Islet precursor cell (in vitro differentiated cells): Measurements from ENCODE around the gene RAD51B.

Experiments
- DNase-seq: peaks from one replicate; pipeline ENCODE4 v3.0.0-alpha.2; 2018

Gene RAD51B

DNA sequence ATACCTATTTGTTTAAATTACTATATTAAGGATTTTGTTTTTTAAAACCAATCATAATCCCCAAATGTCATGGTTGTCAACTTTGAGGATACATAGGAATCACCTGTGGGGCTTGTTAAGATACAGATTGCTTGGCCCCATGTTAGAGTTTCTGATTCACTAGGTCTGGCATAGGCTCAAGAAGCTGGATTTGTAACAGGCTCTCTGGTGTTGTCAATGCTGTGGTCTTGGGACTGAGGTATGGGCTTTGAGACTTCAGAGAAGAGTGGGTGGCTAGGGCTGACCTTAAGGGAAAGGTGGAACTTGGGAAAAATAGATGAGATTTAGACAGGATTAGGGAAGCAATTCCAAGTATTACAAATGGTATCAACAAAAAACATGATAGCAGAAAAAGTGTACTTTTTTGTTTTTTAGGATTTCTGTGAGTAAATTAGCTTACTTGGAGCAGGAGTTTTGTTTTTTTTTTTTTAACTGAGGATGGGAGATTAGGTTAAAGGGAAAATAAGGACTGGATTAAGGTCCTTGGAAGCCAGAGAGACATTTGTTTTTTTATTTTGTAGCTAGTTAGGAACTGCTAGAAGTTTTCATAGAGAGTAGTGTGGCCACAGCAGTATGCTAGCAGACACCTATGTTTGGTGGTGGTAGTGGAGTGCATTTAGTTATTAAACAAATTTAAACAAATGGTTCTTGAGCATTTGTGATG is 88.6 kb downstream of the RAD51B start:
- DNase-seq: no peak

DNA sequence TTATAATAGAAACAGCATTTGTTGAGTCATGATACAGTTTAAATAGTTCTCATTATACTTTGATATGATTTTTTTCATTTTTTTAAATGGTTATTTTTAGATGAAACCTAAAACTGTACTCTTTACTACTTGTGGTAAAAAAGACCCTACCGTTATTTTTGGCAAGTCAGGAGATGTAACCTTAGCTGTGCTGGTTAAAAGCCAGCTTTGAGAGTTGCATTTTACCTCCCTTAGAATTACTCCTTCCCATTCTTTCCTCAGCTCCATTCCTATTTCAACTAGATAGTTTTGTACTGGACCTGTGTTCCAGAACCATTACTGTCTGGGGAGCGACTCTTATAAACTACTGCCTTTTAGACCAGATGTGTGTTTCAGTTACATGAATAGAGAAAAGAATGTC is 92.0 kb downstream of the RAD51B start:
- no peak for DNase-seq

DNA sequence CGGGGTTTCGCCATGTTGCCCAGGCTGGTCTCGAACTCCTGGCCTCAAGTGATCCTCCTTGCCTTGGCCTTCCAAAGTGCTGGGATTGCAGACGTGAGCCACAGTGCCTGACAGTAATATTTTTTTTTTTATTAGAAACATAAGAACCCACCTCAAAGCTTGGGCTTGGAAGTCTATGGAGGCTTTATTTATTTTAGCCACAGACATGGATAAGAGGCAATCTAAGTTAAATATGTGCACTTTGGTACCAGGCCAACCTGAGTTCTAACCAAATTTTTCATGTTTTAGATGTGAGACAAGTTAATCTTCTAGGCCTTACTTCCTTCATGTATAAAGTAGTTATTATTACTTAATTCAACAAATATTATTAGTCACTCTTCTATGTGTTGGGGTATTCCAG is 96.9 kb downstream of the RAD51B start:
- no peak for DNase-seq

DNA sequence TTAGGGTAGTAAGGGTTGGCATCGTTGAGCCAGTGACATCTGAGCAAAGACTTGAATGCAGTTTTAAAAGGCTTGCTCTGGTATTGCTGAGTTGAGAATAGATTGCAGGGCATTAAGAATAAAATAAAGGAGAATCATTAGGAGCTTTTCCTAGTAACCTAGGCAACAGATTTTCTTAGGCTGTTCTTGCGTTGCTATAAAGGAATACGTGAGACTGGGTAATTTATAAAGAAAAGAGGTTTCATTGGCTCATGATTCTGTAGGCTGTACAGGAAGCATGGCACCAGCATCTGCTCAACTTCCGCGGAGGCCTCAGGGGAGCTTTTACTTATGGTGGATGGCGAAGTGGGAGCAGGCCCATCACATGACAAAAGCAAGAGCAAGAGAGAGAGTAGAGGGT is 97.4 kb downstream of the RAD51B start:
- DNase-seq: no peak

DNA sequence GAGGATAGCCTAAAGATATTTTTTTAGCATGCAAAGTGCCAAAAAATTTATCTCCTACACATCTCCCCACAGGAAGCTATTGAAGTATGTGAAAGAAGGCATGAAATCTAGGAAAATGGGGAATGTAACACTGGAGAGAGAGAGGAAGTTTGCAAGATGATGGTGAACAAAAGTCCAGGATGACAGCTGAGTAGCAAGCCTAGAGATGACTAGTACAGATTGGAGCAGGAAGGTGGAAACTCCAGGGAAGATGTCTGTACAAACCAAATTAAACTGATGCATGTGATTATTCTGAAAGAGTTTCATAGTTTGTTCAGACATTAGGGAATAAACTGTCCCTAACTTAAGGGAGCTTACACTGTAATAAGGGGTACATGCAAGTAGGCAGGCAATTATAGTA is 99.3 kb downstream of the RAD51B start:
- DNase-seq: no peak

DNA sequence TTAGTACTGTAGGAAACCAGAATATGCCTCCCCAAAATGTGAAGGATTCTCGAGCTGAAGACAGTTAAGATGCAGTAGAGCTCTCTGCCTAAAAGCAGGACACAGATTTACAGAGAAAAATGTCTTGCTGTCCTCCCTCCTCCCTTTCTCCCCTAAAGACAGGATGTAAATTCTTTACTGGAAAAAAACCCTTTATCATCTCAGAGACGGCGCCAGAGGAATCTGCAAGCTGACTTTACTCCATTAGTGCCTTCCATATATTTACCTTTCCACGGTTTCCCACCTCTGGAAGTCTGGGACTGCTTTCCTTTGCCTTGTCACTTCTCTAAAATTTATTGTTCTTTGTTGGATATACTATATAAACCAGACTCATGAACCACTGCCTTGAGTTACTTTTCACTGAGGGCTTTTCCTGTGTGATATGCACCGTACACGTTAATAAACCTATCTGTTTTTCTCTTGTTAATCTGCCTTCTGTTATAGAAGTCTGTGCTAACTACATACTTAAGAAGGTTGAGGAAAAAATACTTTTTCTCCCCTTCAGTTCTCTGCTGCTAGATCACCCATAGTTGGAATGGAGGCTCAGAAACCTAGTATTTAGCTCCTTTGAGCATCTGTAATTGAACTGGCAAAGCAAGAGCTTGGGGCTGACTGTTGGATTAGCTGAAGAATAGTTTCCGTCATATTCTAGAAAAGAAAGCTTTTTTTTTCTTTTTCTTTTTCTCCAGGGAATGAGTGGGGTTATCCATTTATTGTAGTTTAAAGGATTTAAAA is 99.9 kb downstream of the RAD51B start:
- peak; percentile 63 for DNase-seq

DNA sequence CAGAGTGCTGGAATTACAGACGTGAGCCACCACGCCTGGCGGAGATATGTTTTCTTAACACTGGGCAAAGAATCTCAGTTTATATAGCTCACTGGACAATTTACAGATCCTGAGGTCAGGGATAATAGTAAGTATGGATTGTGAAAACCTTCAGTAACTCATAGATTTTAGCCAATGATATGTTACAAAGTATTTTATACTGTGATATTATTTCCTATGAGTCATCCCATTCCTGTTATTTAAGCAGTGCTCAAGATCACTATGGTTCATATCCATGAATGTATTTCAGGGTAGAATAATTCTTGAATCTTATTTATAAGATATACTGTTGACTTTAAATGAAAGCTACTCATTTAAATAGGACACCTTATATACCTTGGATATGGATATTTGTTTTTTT is 107.2 kb downstream of the RAD51B start:
- DNase-seq: no peak

DNA sequence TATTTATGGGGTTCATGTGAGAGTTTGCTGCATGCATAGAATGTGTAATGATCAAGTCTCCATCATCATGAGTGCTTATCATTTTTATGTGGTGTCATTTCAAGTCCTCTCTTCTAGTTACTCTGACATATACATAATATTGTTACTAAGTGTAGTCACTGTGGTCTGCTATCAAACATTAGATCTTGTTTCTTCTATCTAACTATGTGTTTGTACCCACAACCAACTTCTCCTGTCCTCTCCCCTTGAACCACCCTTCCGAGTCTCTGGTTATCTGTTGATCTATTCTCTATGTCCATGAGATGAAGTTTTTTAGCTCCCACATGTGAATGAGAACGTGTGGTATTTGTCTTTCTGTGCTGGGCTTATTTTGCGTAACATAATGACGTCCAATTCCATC is 107.7 kb downstream of the RAD51B start:
- DNase-seq: no peak

DNA sequence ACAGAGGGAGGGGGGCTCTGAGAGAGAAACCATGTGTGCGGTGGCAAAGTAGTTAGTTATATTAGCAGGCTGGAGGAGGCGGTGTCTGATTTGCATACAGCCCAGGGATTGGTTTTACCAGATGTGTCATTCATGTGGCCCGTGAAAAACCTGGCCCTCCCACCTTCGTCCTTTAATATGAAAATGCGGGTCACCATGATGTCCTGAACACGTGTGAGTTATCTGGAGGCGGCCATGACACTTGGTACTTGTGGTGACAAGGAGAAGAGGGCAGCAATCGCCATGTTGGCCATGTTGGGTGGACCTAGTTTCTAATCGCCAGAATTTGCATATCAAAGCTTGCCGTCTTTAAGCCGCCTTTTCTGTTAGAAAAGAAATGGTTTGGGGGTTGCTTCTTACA is 108.8 kb downstream of the RAD51B start:
- no peak for DNase-seq

DNA sequence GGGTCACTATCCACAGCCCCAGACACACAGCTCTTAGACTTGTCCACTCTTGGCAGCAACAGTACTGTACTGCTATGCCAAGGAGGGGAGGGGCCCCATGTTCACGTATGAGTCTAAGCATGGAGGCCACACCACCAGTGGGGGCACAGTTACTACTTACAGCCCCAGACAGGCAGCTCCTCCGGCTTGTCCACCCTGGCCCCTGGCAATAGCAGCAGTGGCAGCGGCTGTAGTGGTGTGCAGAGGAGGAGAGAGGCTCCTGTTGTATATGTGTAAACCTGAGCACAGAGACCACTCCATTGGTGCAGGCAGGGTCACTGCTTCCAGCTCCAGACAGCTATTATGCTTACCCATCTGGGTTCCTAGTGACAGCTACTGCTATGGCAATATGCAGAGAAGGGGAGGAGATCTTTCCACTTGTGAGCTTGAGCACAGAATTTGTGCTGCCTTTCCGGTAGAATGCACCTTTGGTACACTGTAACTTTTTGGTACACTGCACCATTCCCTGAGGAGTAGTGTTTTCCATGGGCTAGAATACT is 113.2 kb downstream of the RAD51B start:
- peak; percentile 50 for DNase-seq

DNA sequence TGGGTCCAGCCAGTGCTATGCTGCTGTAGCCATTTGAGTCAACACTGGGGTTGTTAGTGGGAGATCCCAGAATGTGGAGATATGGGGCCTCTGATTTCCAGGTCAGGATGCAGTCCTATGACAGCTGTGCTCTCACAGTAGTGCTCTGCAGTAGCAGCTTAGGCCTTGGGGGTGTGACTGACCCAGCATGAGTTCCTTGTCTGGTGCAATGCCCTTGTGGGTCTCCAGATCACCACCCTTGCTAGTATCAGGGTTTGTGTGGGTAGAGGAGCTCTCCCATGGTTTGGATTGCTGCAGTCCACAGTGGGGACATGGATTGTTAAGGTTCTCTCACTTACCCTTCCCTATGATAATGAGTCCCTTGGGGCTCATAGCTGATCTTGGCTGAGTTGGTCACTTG is 113.7 kb downstream of the RAD51B start:
- DNase-seq: no peak

DNA sequence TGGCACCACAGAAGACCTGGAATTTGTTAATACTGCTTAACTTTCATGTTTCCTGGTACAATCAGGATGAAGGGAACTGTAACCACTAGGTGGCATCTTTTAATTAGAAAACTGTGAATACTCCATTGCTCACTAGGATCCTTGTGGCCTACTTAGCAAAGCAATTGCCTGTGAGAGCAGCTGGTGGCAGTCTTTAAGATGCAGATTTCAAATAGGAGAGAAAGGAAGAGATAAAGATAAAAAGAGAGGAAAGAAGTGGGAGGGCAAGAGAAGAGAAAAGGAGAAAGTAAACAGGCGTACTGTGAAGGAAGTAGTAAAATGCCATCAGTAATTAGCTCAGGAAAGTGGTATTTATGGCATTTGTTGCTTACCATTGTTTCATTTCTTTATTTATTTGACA is 114.5 kb downstream of the RAD51B start:
- peak; percentile 56 for DNase-seq

DNA sequence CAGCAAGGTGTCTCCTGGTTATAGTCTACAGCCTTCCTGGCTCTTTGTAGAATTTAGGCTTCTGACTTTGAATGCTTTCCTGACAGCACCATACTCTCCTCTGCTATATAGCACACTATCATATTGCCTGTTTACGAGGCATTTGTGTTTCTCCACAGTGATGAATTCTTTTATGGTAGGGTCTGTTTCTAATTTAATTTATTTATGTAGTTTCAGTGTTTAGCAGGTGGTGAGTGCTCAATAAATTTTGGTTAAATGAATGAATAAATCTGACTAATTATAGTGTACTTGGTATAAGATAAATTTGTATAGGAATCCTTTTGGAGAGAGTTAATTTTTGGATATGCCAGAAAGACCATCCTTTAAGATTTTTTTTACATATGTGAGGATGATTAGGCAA is 115.3 kb downstream of the RAD51B start:
- no peak for DNase-seq

DNA sequence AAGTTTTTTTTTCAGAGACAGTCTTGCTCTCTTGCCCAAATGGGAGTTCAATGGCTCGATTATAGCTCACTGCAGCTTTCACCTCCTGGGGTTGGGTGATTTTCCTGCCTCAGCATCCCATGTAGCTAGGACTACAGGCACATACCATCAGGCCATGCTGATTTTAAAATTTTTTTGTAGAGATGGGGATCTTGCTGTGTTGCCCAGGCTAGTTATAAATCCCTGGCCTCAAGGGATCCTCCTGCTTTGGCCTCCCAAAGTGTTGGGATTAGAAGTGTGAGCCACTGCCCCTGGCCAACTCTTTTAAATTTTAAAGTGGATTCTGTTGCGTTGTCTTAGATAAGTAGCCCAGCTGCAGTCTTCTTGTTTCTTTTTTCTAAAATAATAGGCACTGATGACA is 115.8 kb downstream of the RAD51B start:
- no peak for DNase-seq

DNA sequence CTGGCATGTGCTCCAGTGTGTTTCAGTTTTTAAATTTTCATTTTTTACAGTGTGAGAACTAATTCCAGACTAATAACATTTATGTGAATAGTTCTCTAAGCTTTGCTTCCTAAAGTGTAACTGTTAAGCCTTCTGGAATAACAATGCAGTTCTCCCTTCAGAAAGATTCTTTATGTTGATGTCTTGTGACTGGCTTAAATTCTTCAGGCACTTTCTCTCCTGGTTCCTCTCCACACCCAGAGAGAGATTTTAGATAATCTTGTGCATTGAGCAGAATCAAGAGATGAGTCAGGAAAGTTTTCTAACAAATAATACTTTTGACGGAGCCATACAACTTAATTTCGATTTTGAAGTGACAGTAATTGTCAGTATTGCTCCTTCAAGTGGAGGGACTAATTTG is 118.5 kb downstream of the RAD51B start:
- DNase-seq: no peak

DNA sequence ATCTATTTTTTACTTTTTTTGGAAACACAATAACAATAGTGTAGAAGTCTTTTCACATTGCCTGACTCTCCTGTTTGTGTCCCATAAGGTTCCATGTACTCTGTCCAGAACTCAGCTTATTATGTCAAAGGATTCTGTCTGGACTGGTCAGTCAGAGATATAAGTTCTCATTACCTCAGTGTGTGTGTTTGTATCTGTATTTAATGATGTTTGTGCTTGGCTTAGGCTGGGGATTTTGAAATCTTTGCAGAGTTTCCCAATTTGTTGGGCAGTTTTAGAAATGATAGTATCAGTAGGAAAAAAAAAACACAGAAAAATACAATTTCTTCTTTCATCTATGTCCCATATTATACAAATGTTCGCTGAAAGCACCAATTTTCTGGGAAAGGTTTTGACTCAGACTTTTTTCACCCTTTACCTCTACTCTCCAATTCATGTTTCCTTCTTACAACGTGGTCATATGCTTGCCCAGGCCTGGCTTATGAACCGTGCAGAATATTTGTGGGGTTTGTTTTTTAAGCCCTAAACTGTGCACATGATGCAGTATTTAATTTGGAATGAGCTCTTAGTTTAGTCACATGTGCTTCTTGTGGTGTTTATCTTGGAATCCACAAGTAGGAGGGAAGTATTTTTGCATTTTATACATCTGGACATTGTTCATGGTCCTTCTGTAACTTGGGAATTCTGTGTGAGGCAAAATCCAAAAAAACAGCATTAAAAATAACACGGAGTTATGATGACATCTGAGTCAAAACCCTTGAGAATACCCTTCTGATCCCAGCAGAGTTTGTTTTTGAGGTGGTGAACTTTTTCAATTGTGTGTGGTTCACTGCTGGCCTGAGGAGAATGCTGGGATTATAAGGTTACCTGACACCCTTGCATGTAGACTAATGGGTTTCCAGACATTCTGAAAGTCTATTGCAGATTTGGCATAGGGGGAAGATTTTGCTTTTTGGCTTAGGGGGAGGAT is 121.2 kb downstream of the RAD51B start:
- no peak for DNase-seq

DNA sequence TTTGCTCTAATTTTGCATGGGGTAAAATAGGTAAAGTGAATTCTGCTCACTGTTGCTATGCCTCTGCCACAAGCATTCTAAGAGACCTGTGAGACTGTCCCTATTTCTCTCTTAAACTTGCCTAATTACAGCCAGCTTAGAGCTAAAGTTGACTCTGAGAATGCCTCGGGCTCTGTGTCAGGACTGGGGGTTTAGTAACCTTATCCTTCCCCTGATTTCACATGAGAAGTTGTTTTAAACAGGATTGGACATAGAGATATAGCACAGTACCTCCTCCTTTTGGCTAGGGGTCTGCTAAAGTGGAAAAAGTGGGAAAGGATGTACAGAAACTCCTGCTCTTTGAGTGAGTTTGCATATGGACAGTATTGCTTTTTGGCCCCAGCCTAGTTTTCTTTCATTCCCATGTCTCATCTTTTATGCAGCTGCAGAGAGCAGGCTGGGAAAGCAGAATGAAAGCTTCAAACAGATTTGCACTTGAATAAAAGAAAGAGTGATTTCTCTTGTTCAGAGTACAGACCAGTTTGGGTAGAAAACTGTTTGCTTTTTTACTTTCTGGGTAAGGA is 122.0 kb downstream of the RAD51B start:
- peak; percentile 71 for DNase-seq

DNA sequence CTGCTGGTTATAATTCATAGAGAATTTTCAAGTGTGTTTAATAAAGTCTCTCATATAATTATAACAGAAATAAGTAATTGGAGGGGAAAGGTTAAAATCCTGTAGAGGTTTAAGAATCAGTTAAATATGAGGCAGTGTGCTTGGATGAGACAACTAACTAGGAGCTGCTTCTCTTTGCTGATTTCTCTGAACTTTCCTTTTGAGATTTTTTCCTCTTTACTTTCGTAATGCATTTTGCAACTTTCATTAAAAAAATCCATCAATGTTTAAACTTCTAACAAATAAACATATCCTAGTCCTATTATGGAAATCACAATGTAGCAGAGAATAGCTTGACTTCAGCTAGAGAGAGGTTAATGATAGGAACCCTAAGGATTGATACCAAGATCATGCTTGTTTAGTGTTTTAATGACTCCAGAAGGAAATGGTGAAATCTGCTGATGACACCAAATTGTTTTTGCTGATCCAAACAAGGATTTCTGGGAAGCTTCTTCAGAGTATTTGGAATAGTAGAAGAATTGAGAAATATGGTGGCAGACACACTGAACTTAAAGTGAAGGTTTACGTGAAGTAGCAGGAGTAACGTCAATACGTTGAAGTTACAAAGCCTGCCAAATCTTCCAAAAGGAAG is 122.6 kb downstream of the RAD51B start:
- DNase-seq: no peak

DNA sequence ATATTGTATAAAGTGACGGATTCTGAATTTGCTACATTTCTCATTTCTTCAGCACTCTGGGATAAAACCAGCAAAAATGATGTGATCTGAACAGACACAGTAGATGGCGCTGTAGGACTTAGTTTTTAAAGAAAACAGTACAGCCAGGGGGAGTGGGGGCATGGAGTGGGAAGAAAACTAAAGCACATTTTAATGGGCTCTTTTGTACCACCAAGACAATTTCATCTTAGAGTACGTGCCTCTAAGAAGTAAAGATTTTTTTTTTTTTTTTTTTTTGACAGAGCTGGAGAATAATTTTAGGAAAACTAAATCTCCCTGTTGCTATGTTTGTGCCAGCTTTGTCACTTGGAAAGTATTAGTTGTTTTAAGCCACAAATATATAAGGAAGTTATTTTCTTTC is 124.4 kb downstream of the RAD51B start:
- DNase-seq: peak; percentile 76

DNA sequence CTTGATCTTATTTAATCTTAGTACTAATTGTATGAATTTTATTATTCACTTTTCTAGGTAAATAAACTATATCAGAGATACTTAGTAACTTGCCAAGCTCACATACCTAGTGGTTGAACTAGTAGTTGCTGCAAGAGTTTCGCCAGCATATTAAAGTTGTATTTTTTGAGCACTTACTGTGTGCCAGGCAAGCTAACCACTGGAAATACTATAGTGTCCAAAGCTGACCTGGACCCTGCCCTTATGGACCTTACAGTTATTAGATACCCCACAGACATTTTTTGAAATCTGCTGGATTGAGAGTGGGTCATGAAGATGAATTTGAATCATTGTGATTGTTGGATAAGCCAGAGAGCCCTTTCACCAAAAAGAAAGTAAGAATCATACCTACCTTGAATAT is 125.0 kb downstream of the RAD51B start:
- DNase-seq: no peak

DNA sequence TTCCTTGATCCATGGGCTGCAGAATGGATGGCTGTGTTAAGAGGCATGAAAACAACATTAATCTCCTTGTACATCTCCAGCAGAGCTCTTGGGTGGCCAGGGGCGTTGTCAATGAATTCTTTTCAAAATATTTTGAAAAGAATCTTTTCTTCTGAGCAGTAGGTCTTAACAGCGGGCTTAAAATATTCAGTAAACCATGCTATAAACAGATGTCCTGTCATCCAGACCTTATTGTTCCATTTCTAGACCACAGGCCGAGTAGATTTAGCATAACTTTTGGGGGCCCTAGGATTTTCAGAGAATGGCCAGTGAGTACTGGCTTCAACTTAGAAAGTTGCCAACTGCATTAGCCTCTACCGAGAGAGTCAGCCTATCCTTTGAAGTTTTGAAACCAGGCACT is 130.2 kb downstream of the RAD51B start:
- DNase-seq: no peak

DNA sequence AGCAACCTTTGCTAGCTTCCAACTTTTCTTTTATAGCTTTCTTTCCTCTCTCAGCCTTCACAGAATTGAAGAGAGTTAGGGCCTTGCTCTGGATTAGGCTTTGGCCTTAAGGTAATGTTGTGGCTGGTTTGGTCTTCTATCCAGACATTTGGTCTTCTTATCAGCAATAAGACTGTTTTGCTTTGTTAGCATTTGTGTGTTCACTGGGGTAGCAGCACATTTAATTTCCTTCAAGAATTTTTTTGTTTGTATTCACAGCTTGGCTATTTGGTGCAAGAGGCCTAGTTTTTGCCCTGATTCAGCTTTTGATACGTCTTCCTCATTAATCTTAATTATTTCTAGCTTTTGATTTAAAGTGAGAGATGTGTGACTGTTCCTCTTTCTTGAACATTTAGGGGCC is 130.8 kb downstream of the RAD51B start:
- DNase-seq: no peak
